CD4-positive, alpha-beta T cell treated with Interleukin-4 for 1 hour (primary cell): ENCODE data around the gene GAD1.

ENCODE experiments used
- DNase-seq, 2 donors: peaks; one replicate each; pipeline ENCODE4 v3.0.0-alpha.2; 2020 to 2022

Gene GAD1

GRCh38 chr2:170818036-170818751 is 1.5 kb downstream of the GAD1 start:
- no peak for DNase-seq

- no peak for DNase-seq
Measured at GRCh38 chr2:170818752-170819470, 2.2 kb downstream of the GAD1 start.

- DNase-seq: no peak
Measured at GRCh38 chr2:170819680-170820664, 3.3 kb downstream of the GAD1 start.

GRCh38 chr2:170820757-170821530 is 4.3 kb downstream of the GAD1 start:
- DNase-seq: peak in 1 of 2 donors; percentile 67

- DNase-seq: no peak
Measured at GRCh38 chr2:170821531-170822289, 5.0 kb downstream of the GAD1 start.

GRCh38 chr2:170822290-170823087 is 5.8 kb downstream of the GAD1 start:
- no peak for DNase-seq

- no peak for DNase-seq
Measured at GRCh38 chr2:170823088-170823897, 6.6 kb downstream of the GAD1 start.

- no peak for DNase-seq
Measured at GRCh38 chr2:170823898-170824215, 7.2 kb downstream of the GAD1 start.

GRCh38 chr2:170824526-170825015 is 7.9 kb downstream of the GAD1 start:
- DNase-seq: no peak

GRCh38 chr2:170827841-170828532 is 11.3 kb downstream of the GAD1 start:
- no peak for DNase-seq

GRCh38 chr2:170828533-170828916 is 11.8 kb downstream of the GAD1 start:
- DNase-seq: no peak

- DNase-seq: no peak
Measured at GRCh38 chr2:170829036-170829435, 12.3 kb downstream of the GAD1 start.

- no peak for DNase-seq
Measured at GRCh38 chr2:170830166-170830565, 13.5 kb downstream of the GAD1 start.

GRCh38 chr2:170831115-170831514 is 14.4 kb downstream of the GAD1 start:
- no peak for DNase-seq

GRCh38 chr2:170836027-170836426 is 19.3 kb downstream of the GAD1 start:
- no peak for DNase-seq

GRCh38 chr2:170840717-170841210 is 24.1 kb downstream of the GAD1 start:
- DNase-seq: no peak

- DNase-seq: no peak
Measured at GRCh38 chr2:170842785-170843184, 26.1 kb downstream of the GAD1 start.

GRCh38 chr2:170843656-170844055 is 27.0 kb downstream of the GAD1 start:
- no peak for DNase-seq

- DNase-seq: no peak
Measured at GRCh38 chr2:170845343-170845742, 28.7 kb downstream of the GAD1 start.
